Measurements from ENCODE around the gene ARHGAP26. TPM values are rescaled to one million over a fixed set of nuclear protein-coding genes. Genes with fewer than 3 reads are reported as not detected.

Gene ARHGAP26
- total RNA-seq, 2 experiments from 2014 or later: 17.0 to 19.5 TPM

DNA sequence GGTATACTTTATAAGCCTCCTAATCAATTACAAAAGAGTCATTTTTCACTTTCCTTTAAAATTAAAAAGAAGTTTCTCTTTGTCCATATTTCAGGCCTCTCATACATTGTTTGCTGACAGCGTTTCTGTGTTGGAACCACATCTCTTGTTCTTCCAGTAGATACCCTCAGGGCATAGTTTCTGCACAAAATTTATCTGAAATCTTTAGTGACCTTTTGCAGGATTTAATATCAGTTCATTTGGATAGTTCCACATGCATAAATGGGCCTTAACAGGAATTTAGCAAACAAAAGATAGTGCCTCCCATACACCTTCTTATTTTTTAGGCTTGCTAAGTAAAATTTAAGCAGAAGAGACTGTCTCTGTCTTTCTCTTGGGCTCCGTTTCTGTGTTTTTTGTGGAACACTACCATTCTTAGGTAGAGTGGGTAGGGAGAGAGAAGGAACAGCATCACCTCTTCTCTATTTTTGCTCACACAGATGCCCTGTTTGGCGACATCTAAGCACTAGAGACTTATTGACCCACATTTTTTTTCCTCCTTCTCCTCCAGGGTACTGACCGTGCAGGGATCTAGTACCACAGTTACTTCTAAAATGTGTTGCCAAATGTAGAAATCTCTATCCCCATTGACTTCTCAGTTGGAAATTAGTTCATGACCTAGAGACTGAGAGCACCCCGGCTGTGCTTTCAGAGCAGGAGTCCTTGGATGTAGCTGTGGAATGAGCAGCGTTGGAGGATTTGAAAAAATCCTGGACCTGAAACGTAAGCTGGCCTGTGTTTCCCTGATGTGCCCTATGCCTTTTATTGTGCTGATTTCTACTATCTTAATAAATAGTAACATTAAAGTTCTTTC, 22.1 kb downstream of the ARHGAP26 start:
- Mint-ChIP-seq H3K27me3 (ENCODE audit: low read depth) (no peaks in the 10 kb centered on the region), H3K27ac (no peak overlapping the region), H3K4me3 (no peak overlapping the region), H3K9me3 (no peaks in the 10 kb centered on the region), H3K36me3 (ENCODE audit: low read depth) (no peaks in the 10 kb centered on the region), H3K4me1 (ENCODE audit: low read depth) (peaks cover 23% of the 10 kb centered on the region)
- DNase-seq: no peak
- CTCF ChIA-PET: interaction anchor here (0.9 to 1.2 kb wide), 2 partner anchors 79 to 89 kb away, joined by 3 read pairs; no protein-coding TSS in a partner anchor
- intact Hi-C loops (cut with micrococcal nuclease): no loop called here

DNA sequence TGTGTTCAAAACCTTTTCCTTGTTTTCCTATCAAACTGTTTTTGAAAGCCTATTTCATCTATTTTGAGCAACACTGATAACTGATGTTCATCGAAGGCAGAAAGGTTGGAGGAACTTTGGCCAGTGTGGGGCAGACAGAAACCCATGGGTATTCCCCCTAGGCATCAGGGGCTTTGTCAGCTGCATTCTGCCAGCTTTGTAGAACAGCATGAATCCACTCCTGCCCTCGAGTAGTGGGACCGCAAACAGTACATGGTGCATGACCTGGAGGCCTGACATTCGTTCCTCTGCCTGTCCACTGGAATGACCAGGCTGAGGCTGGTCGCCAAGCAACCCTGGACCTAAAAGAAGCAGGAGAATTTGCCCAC, 22.7 kb downstream of the ARHGAP26 start:
- no peak overlapping the region for H3K27ac Mint-ChIP-seq
- peaks cover 27% of the 10 kb centered on the region for H3K4me1 Mint-ChIP-seq (ENCODE audit: low read depth)
- H3K9me3 Mint-ChIP-seq: no peaks in the 10 kb centered on the region
- DNase-seq: no peak
- H3K36me3 Mint-ChIP-seq (ENCODE audit: low read depth): no peaks in the 10 kb centered on the region
- H3K4me3 Mint-ChIP-seq: no peak overlapping the region
- no peaks in the 10 kb centered on the region for H3K27me3 Mint-ChIP-seq (ENCODE audit: low read depth)
- CTCF ChIA-PET: interaction anchor here (0.9 to 1.2 kb wide), 3 partner anchors 22 to 88 kb away, joined by 3 read pairs; no protein-coding TSS in a partner anchor
- intact Hi-C loops (cut with micrococcal nuclease): no loop called here

DNA sequence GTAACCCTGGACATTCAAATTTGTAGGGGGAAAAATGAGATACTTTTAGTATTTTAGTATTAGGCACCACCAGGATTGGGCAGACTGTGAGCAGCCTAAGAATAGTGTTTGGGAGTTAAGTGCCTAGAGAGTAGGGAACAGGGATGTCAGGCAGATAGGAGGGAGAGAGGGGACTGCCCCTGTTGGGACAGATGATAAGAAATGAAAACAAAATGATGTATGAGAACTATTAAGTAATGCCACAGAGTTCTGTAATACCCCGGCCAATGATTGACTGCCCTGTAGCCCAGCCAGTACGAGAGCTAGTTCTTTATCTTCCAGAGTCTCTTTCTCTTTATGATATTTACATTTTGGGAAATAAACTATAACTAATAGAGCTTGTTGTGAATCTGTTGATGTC, 24.4 kb downstream of the ARHGAP26 start:
- Mint-ChIP-seq H3K27ac (no peak overlapping the region), H3K4me1 (ENCODE audit: low read depth) (peaks cover 42% of the 10 kb centered on the region), H3K9me3 (no peaks in the 10 kb centered on the region), H3K36me3 (ENCODE audit: low read depth) (no peaks in the 10 kb centered on the region), H3K27me3 (ENCODE audit: low read depth) (no peaks in the 10 kb centered on the region), H3K4me3 (no peak overlapping the region)
- CTCF ChIA-PET: no interaction called here
- intact Hi-C loops (cut with micrococcal nuclease): no loop called here
- DNase-seq: no peak

DNA sequence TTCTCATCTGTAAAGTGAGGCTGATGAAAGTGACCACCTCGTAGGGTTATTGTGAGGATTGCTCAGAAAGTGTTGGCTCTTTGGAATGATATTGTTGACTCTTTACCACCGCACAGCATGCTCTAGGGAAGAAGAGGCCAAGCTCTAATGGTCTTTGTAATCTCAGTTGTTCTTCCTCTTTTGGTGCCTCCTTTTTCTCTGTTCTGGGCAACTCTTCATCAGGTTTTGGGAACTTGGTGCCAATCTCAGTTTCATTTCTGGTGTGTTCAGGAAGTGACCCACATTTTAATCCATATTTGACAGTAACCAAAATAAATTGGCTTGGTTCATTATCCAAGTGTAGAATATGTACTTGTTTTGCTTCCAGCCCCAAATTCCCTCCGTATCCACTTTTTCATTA, 25.1 kb downstream of the ARHGAP26 start:
- no peak overlapping the region for H3K4me3 Mint-ChIP-seq
- DNase-seq: no peak
- intact Hi-C loops (cut with micrococcal nuclease): no loop called here
- CTCF ChIA-PET: no interaction called here
- no peaks in the 10 kb centered on the region for H3K9me3 Mint-ChIP-seq
- H3K27ac Mint-ChIP-seq: no peak overlapping the region
- H3K4me1 Mint-ChIP-seq (ENCODE audit: low read depth): peaks cover 49% of the 10 kb centered on the region
- no peaks in the 10 kb centered on the region for H3K36me3 Mint-ChIP-seq (ENCODE audit: low read depth)
- no peaks in the 10 kb centered on the region for H3K27me3 Mint-ChIP-seq (ENCODE audit: low read depth)

DNA sequence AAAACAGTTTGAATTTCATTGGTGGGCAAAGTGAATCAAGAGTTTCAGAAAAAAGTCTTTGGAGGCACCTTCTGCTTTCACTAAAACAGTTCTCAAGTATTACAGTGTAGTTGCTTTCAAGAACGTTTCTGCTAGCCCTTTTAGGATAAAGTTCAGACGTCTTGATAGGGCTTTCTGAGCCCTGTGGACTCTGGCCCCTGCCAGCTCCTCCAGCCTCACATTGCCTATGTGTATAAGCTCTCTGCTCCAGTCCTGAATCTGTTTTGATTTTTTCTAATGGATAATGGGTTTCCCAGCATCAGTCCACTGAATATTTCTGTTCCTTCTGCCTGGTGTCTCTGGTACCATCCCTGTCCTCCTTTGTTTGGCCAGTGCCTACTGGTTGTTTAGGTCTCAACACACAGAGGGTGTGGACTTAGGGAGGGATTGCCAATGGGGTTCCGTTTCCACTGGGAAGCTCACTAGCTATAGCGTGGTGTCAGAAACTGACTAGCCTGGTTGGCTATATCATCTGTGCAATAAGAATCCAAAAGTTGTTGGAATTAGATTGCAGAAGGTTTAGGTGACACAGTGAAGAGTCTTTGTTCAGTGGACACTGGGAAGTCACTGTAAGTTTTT, 26.4 kb downstream of the ARHGAP26 start:
- CTCF ChIA-PET: interaction anchor here (0.6 to 3.2 kb wide), 8 partner anchors 8 to 92 kb away, joined by 3 to 19 read pairs (median 4); partner anchors contain the start of gene ARHGAP26
- H3K4me3 Mint-ChIP-seq: no peak overlapping the region
- H3K36me3 Mint-ChIP-seq (ENCODE audit: low read depth): no peaks in the 10 kb centered on the region
- peaks cover 62% of the 10 kb centered on the region for H3K4me1 Mint-ChIP-seq (ENCODE audit: low read depth)
- H3K9me3 Mint-ChIP-seq: no peaks in the 10 kb centered on the region
- no peak for DNase-seq
- intact Hi-C loops (cut with micrococcal nuclease): no loop called here
- no peak overlapping the region for H3K27ac Mint-ChIP-seq
- no peaks in the 10 kb centered on the region for H3K27me3 Mint-ChIP-seq (ENCODE audit: low read depth)

DNA sequence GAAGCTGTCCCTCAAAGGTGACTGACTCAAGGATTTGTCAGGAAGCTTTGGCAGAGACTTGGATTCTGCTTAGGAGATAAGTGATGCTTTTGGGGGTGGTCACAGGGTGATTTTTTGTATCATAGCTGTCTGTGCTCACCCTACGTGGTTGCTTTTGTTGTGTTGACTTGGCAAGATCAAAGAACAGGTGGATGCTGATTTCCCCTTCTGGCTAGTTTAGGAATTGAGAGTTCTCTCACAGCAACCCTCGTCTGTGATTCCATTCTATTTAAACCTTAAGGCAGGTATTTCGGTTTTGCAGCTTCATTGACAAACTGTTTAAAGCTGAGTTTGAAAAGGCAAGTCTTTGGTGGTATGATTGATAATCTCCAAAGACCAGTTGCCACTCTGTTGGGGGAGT, 27.2 kb downstream of the ARHGAP26 start:
- no peaks in the 10 kb centered on the region for H3K9me3 Mint-ChIP-seq
- H3K4me3 Mint-ChIP-seq: no peak overlapping the region
- peaks cover 68% of the 10 kb centered on the region for H3K4me1 Mint-ChIP-seq (ENCODE audit: low read depth)
- H3K36me3 Mint-ChIP-seq (ENCODE audit: low read depth): no peaks in the 10 kb centered on the region
- no peaks in the 10 kb centered on the region for H3K27me3 Mint-ChIP-seq (ENCODE audit: low read depth)
- intact Hi-C loops (cut with micrococcal nuclease): no loop called here
- CTCF ChIA-PET: interaction anchor here (0.5 to 3.2 kb wide), 12 partner anchors 11 to 91 kb away, joined by 3 to 19 read pairs (median 4); partner anchors contain the start of gene ARHGAP26
- DNase-seq: no peak
- no peak overlapping the region for H3K27ac Mint-ChIP-seq

DNA sequence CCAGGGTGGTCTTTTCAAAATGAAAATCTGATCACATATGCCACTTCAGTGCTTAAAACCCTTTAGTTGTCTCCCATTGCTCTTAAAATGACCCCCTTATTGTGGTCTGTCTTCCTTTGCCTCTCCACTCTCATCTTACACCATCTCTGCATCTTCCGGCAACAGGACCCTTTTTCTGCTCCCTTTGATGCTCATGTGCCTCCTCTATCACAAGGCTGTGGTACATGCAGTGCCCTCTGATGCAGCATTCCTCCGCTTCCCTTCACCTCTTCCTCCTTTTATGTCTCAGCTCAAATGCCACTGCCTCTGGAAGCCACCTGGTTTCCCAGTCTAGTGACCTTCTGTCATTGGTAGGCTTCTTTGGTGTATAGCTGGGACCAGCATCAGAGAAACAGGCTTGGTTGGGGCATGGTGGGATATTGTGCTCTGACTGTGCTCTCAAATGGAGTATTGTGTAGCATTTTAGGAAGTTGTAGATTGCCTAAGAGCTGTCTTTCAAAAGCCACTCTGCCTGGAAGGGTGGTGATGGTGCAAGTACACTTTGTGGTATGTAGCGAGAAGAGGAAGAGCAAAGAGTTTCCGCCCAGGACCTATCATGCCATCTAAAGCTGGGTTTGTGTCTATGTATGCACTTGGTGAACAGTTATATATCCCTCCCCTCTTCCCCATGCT, 28.1 kb downstream of the ARHGAP26 start:
- Mint-ChIP-seq H3K27me3 (ENCODE audit: low read depth) (no peaks in the 10 kb centered on the region), H3K4me1 (ENCODE audit: low read depth) (peaks cover 69% of the 10 kb centered on the region), H3K9me3 (no peaks in the 10 kb centered on the region), H3K27ac (peak overlapping the region; percentile 60), H3K36me3 (ENCODE audit: low read depth) (no peaks in the 10 kb centered on the region), H3K4me3 (no peak overlapping the region)
- CTCF ChIA-PET: interaction anchor here (1.0 to 3.2 kb wide), 11 partner anchors 15 to 85 kb away, joined by 3 to 19 read pairs (median 5); partner anchors contain the start of gene ARHGAP26
- intact Hi-C loops (cut with micrococcal nuclease): no loop called here
- DNase-seq: peak; percentile 60

DNA sequence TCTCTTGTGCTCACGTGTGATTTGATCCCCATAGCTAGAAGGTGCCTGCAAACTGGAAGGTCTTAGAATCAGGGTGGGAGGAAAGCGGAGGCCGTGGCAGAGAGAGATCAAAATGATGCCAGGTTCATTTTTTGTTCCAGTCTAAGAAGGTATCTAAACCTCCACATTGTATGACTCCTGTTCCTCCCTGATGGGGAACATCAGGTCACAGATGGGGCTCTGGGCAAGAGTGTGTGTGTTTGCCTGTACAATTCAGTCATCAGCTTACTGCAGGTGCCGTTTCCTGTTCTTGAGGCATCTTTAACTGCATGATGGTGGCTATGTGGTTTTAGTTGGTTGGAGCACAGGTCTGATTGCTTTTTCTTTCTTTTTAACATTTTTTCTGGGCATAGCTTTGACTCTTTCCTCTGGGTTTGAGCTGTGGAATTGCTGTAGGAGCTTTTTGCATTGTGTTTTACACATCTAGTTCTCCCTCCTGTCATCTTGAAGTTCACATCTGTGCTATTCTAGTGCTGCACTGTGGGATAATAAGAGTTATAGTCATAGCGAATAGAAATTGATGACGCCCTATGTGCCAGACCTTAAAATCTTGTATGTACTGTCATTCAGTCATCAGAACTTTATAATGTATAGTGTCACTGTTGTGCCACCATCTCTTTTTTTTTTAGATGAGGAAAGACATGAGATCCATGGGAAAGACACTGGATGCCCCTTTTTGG, 30.8 kb downstream of the ARHGAP26 start:
- H3K4me1 Mint-ChIP-seq (ENCODE audit: low read depth): peaks cover 61% of the 10 kb centered on the region
- no peaks in the 10 kb centered on the region for H3K36me3 Mint-ChIP-seq (ENCODE audit: low read depth)
- peak; percentile 77 for DNase-seq
- peak overlapping the region; percentile 64 for H3K4me3 Mint-ChIP-seq
- no peaks in the 10 kb centered on the region for H3K27me3 Mint-ChIP-seq (ENCODE audit: low read depth)
- intact Hi-C loops (cut with micrococcal nuclease): loop anchor here (1.0 to 10.0 kb wide), 9 partner anchors 18 to 694 kb away; partner anchors contain the start of genes ARHGAP26, NDFIP1 and NR3C1
- peak overlapping the region; percentile 90 for H3K27ac Mint-ChIP-seq
- no peaks in the 10 kb centered on the region for H3K9me3 Mint-ChIP-seq
- CTCF ChIA-PET: interaction anchor here (0.7 to 2.2 kb wide), 9 partner anchors 14 to 1383 kb away, joined by 3 to 14 read pairs (median 4); partner anchors contain the start of gene ARHGAP26

DNA sequence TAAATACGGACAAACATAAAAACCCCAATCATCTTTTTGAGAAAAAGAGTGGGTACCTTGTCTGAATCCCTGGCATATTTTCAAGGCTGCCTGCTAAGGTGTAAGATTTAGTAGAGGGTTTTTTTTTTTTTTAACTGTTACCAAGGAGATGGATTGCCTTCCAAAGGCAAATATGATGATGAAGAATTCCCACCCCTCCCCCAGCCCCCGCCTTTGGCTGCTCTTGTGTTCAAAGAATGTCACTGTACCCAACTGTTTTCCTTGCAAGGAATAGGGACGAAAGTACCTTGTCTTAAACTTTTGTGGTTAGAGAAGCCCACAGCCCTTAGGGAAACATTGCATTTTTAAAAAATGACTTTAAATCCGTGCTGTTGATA, 31.3 kb downstream of the ARHGAP26 start:
- intact Hi-C loops (cut with micrococcal nuclease): loop anchor here (1.0 to 10.0 kb wide), 3 partner anchors 52 to 694 kb away; partner anchors contain the start of genes NDFIP1 and NR3C1
- no peaks in the 10 kb centered on the region for H3K27me3 Mint-ChIP-seq (ENCODE audit: low read depth)
- H3K4me3 Mint-ChIP-seq: peak overlapping the region; percentile 64
- H3K27ac Mint-ChIP-seq: peak overlapping the region; percentile 90
- no peak for DNase-seq
- CTCF ChIA-PET: interaction anchor here (0.7 to 2.2 kb wide), 5 partner anchors 23 to 1382 kb away, joined by 4 to 14 read pairs (median 4); partner anchors contain the start of gene ARHGAP26
- H3K36me3 Mint-ChIP-seq (ENCODE audit: low read depth): no peaks in the 10 kb centered on the region
- H3K9me3 Mint-ChIP-seq: no peaks in the 10 kb centered on the region
- H3K4me1 Mint-ChIP-seq (ENCODE audit: low read depth): peaks cover 58% of the 10 kb centered on the region

DNA sequence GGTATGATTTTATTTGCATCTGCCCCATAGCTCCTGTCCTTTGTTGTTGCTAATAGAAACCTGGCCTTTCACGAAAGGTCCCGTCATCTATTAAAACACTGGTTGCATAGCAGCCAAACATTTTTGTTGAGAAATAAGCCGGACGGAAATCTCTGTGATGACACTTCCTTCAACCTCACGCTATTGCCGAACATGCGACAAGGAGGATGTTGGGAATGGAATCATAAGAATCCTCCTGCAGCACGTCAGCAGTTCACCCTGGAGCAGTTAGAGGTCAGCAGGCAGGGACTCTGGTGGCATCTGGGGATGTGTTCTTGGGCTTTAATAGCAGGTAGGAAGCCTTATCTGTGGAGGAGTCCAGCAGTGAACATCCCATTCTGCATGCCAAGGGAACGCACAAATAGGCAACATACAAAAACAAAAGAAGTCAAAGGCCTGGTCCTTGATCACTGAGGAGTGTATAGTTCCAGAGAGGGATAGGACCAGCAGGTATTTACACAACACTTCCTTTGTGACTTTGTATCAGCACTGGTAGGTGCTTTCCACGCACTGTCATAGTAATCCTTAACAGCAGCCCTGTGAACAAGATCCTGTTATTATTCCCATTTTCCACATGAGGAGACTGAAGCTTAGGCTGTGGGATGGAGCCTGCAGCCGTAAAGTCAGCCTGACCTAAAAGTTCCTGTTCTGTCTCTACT, 33.4 kb downstream of the ARHGAP26 start:
- no peak overlapping the region for H3K27ac Mint-ChIP-seq
- CTCF ChIA-PET: no interaction called here

DNA sequence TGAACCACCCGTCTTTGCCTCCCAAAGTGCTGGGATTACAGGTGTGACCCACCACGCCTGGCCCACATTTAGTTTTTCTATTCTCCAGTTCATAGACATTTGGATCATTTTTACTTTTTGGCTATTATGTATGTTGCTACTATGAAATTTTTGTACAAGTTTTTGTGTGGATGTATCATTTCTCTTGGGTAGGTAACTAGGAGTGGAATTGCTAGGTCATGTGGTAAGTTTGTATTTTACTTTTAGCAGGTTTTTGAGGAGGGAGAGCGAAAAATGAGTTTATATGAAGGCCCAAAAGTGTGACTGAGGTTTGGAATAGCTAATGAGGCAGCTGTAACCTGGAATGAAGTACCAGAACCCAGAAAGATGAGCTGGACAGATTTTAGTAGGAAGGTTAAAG, 35.2 kb downstream of the ARHGAP26 start:
- Mint-ChIP-seq H3K9me3 (no peaks in the 10 kb centered on the region), H3K4me1 (ENCODE audit: low read depth) (peaks cover 34% of the 10 kb centered on the region), H3K36me3 (ENCODE audit: low read depth) (no peaks in the 10 kb centered on the region), H3K27me3 (ENCODE audit: low read depth) (no peaks in the 10 kb centered on the region), H3K4me3 (no peak overlapping the region), H3K27ac (no peak overlapping the region)
- intact Hi-C loops (cut with micrococcal nuclease): loop anchor here (10.0 kb wide), 1 partner anchor 599 kb away; the partner anchor contains the start of gene NR3C1
- DNase-seq: no peak
- CTCF ChIA-PET: no interaction called here

More for the DNA sequence above, 33.4 kb downstream of the ARHGAP26 start:
- Mint-ChIP-seq H3K4me3 (no peak overlapping the region), H3K27me3 (ENCODE audit: low read depth) (no peaks in the 10 kb centered on the region), H3K36me3 (ENCODE audit: low read depth) (no peaks in the 10 kb centered on the region), H3K4me1 (ENCODE audit: low read depth) (peaks cover 45% of the 10 kb centered on the region), H3K9me3 (no peaks in the 10 kb centered on the region)
- DNase-seq: no peak
- intact Hi-C loops (cut with micrococcal nuclease): loop anchor here (5.0 to 10.0 kb wide), 2 partner anchors 601 to 696 kb away; partner anchors contain the start of genes NDFIP1 and NR3C1
